Esophagus mucosa (tissue), 1 donor: ENCODE data around the gene RNF145. TPM values are rescaled to one million over a fixed set of nuclear protein-coding genes. Genes with fewer than 3 reads are reported as not detected.
"Not testable (repeated sequence)": the region's sequence is repeated elsewhere in the genome, so short reads cannot be mapped to it uniquely, and the experiment has no call there.

Source experiments
- ATAC-seq: fragments of 200-7000 bp; cut with Tn5 transposase; one replicate; pipeline ENCODE4 v1.9.1; 2020
- total RNA-seq: library from RNA; stranded (reverse); gene quantifications from one replicate; pipeline ENCODE4 v1.2.4, GENCODE V29; 2023
- donor health status: DM: yes; HTN: yes; CAD: no.

The RNF145 gene, protein sequence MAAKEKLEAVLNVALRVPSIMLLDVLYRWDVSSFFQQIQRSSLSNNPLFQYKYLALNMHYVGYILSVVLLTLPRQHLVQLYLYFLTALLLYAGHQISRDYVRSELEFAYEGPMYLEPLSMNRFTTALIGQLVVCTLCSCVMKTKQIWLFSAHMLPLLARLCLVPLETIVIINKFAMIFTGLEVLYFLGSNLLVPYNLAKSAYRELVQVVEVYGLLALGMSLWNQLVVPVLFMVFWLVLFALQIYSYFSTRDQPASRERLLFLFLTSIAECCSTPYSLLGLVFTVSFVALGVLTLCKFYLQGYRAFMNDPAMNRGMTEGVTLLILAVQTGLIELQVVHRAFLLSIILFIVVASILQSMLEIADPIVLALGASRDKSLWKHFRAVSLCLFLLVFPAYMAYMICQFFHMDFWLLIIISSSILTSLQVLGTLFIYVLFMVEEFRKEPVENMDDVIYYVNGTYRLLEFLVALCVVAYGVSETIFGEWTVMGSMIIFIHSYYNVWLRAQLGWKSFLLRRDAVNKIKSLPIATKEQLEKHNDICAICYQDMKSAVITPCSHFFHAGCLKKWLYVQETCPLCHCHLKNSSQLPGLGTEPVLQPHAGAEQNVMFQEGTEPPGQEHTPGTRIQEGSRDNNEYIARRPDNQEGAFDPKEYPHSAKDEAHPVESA
- 111 TPM for total RNA-seq

DNA sequence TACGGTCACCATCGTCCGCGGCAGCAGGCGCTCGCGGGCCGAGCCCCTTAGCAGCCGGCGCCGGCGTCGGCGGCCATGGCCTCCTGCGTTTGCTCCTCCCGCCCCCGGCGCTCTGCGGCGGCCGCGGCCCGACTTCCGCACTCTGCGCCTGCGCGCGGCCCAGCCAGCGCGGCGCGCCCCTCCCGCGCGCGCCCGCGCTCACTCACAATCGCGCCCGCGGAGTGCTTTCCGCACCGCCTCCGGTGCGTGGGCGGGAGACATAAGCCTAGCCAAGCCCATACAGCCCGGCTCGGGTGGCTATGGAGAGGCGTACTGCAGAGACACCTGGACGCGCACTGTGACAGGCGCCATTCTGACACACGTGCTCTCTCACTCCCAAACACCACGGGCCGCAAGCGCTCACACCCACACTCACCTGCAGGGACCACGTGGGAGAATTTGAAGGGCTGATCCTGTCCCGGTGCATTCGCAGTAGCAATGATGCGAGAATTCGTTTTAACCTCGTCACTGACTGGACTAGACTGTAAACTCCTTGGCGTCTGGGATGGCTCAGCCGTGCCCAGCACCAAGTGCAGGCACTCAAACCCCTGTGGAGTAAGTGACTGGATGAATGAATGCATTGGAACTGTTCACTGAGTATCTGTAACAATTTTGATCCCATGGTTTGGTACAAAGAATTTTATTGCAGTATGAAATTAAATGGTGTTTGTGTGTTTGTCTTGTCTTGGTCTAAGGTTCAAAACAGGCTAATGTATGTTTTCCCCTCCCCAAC is at the start of gene RNF145:
Gene RNF145, minus strand, starts transcription at position 116 of the 772 bp plus-strand sequence. CDS start 5,936 bp downstream, outside the sequence.
- peak; percentile 91 for ATAC-seq

DNA sequence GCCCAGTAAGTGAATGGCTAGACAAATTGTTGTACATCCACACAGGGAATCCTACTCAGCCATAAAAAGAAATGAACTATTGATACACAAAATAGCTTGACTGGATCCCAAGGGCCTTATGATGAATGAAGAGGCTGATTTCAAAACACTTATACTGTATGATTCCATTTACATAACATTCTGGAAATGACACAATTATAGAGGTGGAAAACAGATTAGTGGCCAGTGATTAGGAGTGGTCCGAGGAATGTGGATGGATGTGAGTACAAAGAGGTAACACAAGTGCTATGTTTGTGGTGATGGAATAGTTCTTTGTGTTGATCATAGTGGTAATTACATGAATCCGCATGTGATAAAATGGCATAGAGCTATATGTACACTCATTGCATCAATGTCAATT is 49.0 kb upstream of the RNF145 start:
- ATAC-seq, result no peak

DNA sequence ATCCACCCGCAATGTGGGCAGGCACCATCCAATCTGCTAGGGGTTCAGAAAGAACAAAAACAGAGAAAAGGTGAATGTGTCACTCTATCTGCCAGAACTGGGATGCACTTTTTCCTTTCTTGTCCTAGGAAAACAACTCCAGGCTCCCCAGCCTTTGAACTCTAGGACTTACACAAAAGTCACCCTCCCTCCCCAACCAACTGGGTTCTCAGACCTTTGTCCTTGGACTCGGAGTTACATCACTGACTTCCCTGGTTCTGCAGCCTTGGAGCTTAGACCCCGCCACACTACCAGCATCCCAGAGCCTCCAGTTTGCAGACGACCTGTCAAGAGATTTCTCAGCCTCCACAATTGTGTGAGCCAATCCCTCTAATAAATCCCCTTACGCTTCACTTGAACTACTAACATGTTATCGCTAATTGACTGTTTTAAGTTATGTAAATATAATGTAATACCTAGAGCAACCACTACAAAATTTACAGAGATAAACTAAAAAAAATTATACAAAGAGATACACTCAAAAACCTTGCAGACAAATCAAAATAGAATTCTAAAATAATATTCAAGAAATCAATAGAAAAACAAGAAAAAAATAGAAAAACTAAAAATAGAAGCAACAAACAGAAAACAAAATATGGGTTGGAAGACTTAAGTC is 48.4 kb upstream of the RNF145 start:
- ATAC-seq, result no peak

DNA sequence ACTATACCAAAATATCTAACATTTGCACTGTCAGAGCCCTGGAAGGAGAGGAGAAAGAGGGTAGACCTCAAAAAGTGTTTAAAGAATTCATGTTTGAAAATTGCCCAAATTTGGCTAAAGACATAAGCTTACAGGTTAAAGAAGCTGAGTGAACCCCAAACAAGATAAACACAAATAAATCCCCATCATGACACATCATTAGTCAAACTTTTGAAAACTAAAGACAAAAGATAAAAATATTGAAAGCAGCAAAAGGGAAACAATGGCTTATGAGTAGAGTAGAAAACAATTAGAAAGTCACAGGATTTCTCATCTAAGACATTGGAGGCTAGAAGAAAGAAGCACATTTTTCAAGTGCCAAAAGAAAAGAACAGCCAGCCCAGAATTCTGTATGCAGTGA is 47.7 kb upstream of the RNF145 start:
- ATAC-seq, result no peak

DNA sequence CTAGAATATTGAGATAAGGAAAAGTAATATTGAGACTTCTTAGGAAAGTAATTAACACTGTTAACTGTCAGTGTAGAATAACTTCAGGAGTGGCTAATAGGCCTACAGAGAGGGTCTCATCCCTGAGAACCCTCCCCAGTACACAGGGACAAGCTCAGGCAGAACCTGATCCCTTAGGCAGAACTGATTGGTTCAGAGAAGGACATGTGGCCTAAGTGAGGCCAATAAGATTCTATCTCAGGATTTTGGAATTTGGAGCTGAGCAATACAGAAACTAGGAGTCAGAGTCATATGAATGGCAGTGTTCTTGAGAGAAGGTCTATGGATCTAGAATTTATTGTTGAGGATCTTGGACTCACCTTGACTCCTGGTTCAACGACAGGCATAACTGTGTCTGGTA is 42.8 kb upstream of the RNF145 start:
- no peak for ATAC-seq

DNA sequence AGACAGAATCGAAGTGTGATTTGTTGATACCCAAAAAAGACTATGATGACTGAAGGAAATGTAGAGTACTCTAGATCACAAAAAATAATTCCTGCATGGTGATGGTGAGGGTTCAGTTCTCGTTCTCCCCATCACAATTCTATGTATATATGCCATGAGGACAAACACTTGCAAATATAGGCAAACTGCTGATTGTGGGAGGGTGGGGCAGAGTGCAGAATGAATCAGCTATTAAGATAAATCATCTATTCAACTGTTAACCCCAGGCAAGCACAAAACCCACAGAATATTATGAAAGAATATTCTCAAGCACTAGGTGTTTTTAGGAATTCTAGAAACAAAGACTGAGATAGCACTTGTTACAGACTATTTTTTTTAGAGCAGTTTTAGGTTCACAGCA is 39.8 kb upstream of the RNF145 start:
- peak; percentile 35 for ATAC-seq

DNA sequence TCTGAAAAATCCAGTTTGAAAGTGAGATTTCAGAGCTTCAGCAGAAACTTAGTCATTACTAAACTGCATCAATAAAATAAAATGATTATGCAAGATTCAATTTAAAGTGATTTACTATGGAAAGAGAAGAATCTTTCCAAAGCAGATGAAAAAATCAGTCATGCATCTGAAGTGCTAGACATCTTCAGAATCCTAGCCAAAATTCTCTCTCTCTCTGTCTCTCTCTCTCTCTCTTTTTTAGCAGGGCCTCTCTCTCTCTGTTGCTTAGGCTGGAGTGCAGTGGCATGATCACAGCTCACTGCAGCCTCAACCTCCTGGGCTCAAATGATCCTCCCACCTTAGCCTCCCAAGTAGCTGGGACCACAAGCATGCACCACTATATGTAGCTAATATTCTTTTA is 35.5 kb upstream of the RNF145 start:
- ATAC-seq, result no peak

DNA sequence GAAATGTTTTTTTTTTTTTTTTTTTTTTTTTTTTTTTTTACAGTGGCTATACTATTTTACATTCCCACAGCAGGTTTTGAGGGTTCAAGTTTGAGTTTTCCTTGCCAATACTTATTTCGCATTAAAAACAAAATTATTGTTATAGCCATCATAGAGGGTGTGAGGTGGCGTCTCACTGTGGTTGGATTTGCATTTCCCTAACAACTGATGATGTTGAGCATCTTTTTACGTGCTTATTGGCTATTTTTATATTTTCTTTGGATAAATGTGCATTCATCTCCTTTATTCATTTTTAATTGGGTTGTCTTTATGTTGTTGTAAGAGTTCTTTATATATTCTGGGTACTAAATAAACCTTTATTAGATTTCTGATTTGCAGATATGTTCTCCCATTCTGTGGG is 34.8 kb upstream of the RNF145 start:
- no peak for ATAC-seq

DNA sequence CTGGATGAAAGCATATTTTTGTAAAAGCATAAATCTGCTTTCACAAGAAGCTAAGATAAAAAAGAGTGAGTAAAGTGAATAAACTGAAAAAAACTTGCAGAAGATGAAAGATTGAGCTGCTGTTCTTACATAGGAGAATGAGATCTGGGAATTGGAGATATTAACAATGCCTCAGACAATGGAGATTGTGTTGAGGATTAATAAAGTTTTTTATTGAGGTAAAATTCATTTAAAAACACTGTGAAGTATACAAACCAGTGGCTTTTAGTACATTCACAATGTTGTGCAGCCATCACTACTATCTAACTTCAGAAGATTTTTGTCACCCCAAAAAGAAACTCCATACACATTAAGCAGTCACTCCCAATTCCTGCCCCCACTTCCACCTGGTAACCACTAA is 34.0 kb upstream of the RNF145 start:
- ATAC-seq, result no peak

DNA sequence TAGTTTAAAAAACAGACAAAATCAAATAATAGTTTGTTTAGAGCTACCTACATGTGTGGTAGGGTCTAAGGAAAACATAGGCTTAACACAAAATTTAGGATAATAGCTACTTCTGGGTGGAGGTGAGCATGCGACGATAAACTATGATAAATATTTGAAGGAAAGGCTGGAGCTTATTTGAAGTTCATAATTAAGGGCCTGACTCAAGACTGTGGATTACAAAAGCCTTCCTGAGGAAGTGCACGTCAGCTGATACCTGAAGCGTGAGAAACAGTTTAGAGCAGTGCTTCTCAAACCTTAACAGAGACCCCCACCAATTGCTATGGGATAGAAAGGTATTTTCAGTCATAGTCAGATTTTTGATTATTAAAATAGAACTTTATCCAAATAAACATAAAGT is 33.3 kb upstream of the RNF145 start:
- no peak for ATAC-seq

DNA sequence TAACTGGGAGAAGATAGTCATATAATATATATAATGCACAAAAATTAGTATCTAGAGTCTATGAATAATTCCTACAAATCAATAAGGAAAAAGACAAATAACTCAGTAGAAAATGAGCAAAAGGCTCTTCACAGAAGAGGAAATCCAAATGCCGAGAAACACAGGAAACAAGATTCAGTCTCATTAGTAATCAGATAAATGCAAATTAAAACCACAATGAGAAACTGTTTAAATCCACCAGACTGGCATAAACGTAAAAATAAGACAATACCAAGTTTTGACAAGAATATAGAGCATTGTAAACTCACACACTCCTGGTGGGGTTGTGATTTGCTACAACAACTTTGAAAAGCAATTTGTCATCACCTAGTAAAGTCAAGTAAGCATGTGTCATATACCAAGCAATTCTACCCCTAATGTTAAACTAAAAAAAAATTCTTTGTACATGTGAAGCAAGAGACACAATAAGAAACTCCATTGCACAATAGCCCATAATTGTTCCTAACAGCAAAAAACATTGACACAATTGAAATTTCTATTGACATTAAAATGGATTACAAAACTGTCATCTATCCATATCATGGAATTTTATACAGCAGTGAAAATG is 32.7 kb upstream of the RNF145 start:
- peak; percentile 48 for ATAC-seq

DNA sequence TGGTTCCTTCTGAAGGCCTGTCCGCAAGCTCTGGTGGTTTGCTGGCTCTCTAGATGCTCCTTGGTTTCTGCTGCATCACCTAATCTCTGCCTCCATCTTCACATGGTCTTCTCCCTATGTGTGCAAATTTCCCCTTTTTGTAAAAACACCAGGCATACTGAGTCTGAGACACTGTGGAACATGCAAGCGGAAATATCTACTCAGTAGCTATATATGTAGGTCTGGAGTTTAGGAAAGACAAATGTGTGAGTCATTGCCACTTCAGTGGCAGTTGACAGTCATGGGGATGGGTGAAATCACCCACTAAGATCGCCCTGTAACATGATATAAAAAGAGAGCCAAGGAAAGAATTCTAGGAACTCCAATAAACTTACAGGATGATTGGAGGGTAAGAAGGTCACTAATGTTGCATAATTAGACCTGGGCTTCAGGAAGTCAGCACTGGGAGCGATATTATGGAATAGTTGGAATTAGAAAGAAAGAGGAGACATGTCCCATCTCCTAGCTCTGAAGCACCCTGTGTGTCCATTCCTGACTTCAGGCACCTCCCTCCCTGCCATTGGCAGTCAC is 31.0 kb upstream of the RNF145 start:
- no peak for ATAC-seq

DNA sequence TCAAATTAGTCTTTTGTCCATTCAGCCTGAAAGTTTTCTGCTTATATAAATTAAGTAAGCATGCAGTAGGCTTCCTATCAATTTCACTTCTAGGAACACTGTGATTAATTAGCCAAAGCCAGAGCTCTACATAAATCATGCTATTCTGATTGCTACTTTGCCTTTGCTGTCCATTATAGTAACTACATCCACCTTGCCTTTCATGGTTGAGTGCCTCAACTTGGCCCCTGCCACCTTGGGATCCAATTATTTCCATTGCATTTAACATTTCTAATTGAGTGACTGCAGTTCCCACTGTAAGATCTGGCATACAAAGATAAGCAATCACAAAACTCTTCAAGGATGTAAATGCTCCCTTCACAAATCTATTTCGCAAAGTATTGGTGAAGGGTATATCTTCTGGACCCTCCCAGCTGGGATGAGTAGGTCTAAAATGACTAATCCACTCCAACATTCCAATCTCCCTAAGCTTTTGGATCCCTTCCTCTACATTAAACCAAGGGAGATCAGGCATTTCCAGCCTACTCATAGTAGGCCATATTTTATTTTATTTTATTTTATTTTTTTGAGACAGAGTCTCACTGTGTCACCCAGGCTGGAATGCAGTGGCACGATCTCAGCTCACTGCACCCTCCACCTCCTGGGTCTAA is 26.6 kb upstream of the RNF145 start:
- ATAC-seq, result not testable (repeated sequence)

DNA sequence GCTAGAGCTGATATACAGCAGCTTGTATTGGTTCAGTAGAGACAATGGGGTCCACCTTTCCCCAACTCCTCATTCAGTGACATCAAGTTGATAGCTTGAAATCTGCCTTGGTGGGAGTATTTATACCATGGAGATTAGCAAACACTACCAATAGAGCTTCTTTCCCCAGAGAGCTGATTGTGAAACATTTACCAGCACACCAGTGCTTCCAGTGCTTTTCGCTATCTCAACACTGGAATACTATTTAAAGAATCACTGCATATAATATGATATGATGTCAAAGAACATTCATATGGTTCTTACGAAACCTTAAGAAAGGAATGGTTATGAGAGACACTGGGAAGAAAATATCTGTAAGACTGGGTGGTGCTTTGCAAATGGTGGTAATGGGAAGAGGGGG is 21.8 kb upstream of the RNF145 start:
- ATAC-seq, result no peak

DNA sequence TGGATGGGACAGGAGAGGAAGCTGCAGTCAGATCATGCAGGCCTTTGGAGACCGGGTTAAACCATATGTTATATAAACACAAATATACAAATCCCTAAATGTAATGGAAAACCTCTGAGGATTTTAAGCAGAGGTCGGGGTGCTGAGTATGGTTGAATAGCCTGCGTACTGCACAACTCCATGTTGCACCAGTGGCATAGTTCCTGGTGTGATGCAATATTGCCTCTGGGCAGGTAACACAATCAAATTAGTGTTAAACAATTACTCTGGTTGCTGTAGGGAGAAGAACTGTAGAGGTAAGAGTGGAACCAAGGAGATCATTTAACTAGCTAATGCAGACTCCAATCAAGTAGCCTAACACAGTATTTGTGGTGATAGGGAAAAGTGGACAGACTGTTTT is 21.3 kb upstream of the RNF145 start:
- peak; percentile 57 for ATAC-seq

DNA sequence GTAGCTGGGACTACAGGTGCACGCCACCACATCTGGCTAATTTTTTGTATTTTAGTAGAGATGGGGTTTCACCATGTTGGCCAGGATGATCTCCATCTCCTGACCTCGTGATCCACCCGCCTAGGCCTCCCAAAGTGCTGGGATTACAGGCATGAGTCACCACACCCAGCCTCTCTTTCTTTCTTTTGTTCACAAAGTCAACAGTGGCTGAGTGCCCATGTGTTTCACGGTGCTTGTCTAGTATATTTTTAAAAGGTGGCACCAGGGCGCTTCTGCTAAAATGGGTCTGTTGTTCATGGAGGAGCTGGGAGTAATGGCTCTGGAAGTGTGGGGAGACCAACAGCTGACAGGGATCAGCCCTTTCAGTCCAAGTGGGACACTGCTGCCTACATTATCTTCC is 18.7 kb upstream of the RNF145 start:
- peak; percentile 86 for ATAC-seq

DNA sequence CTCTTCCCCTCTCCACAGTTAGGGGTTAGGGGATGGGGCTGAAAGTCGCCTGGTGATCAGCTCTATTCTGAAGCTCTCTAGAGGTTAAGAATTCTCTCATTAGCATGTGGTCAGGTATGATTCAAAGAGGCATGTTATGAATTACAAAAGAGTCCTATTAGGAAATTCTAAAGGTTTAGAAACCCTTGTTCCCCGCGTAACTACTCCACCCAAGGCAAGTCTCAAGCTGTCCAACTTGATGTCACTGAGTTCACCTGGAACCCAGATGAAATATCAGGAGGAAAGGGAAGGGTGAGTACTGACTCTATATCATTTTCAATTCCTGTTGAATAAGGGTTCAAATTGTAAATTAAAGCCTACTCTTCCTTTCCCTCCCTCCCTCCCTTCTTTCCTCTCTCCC is 18.1 kb upstream of the RNF145 start:
- ATAC-seq, result peak; percentile 94

DNA sequence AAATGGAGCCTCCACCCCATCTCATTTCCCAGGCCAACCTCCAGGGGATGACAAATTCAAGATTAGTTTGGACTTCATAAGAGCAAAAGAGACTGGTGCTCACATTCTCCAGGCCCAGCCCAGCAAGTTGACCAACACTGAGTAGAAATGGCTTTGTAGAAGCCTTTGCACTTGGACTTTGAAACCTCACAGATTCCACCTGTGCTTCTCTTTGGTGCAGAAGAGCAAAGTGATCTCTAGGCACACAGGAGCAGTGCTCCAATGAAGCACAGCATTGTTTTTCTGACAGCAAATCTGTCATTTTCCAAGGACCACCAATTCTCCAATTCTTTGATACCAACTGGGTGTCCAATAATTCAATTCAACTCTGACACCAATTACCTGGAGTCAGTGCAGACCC is 17.1 kb upstream of the RNF145 start:
- ATAC-seq, result no peak

DNA sequence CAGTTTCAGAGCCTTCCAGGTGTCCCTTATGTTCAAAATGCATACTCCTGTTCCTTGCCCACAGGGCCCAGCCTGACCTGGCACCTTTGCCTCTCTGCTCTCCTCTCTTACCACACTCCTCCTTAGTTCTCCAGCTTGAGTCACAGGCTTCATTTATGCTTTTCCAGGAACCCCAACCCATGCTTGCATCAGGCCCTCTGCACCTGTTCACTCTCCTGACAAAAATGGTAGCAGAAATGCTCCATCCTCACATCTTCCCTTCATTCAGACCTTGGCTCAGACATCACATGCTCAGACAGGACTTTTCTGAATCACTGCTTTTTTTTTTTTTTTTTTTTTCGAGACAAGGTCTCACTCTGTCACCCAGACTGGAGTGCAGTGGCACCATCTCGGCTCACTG is 15.1 kb upstream of the RNF145 start:
- ATAC-seq, result peak; percentile 17

DNA sequence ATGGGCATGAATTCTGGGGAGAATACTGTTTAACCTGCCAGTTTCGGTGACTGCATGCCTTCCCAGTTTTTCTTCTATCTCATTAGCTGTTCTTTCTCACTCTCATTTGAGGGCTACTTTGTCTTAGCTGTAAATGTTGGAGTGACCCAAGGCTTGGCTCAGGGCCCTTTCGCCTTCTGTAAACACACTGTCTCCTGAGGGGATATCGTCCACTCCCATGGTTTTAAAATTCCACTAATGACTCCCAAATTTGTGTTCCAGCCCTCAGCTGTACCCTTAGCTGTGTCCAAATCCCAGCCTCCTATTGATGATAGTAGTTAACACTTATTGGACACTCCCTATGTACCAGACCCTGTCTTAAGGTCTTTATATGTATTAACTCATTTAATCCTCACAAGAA is 14.1 kb upstream of the RNF145 start:
- no peak for ATAC-seq

DNA sequence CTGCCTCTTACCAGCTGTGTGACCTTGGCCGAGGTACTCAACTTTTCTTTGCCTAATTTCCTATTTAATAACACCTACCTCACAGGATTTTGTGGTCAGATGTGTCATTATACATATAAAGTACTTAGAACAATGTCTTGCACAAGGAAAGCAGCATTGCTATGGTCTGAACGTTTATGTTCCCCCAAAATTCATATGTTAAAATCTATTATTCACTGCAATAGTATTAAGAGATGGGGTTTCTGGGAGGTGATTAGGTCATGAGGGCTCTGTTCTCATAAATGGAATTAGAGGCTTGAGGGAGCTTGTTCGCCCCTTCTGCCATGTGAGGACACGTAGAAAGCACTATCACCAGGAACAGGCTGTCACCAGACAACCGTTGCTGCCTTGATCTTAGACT is 10.9 kb upstream of the RNF145 start:
- peak; percentile 37 for ATAC-seq

DNA sequence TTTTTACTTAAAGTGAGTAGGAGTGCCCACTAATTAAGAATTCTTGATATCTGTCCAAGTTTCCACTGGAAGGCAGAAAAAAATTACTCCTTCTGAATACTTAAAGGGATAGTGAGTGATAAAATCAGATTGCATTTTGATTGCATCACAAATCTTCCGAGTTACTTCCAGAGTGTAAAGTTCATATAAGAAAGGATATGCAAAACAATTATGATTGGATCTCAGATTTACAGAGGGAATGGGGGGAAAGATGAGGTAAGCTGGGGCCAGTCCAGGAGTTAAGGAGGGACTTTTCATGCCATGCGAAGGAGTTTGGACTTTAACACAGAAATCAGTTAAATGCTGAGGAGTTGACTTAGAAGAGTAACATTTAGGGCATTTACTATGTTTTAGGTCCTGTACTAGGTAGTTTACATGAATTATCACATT is 9.3 kb upstream of the RNF145 start:
- ATAC-seq, result no peak
